Activated CD8-positive, alpha-beta memory T cell treated with anti-CD3 and anti-CD28 coated beads for 48 hours (primary cell): ENCODE data around the gene HTR1E.
"Not testable (repeated sequence)": the region's sequence is repeated elsewhere in the genome, so short reads cannot be mapped to it uniquely, and the experiment has no call there.

Source experiments
- DNase-seq, 3 experiments: peaks; one replicate each; pipeline ENCODE4 v3.0.0-alpha.2; 2020; ENCODE audit warnings: low read depth in 2 of 3, low spot score in 2 of 3

Gene HTR1E, protein sequence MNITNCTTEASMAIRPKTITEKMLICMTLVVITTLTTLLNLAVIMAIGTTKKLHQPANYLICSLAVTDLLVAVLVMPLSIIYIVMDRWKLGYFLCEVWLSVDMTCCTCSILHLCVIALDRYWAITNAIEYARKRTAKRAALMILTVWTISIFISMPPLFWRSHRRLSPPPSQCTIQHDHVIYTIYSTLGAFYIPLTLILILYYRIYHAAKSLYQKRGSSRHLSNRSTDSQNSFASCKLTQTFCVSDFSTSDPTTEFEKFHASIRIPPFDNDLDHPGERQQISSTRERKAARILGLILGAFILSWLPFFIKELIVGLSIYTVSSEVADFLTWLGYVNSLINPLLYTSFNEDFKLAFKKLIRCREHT

DNA sequence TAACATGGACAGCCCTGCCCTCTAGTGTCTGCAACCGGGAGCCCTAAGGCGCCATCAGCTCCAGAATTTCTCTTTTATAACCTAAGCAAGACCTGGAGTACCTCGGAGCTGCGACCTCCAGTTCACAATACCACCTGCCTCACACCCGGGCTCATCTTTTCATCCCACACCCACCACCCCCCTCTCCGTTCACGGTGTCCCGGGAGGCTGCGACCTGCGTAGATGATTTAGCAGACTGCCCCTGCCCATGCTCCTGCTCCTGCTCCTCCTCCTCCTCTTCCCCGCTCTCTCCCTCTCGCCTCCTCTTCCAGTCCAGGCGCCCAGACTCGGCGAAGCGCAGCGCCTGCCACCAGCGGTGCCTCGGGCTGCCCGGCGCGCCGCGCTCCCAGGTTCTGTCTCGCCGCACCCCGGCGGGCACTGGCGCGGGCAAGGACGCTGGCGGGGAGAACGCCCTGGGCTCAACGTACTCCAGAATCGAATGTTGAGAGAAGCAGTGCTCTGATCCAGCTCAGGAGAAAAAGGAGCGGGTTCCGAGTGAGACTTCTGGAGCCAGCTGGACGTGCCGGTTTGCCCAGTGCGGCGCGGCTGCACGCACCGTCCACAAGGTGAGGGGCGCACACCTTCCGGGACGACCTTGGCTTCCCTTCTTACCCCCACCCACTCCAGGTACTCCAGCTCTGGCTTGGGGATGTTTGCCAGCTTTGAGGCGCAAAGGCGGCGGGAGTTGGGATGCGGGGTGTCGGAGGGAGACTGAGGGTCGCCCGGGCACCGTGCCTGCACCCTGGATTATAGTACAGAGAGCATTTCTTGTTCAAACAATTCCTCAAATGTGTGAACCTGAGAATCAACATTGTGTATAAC is at the start of gene HTR1E:
HTR1E (plus strand) TSS at position 310 of the 861 bp plus-strand sequence. CDS start 77,807 bp downstream, outside the sequence.
- DNase-seq, result no peak

DNA sequence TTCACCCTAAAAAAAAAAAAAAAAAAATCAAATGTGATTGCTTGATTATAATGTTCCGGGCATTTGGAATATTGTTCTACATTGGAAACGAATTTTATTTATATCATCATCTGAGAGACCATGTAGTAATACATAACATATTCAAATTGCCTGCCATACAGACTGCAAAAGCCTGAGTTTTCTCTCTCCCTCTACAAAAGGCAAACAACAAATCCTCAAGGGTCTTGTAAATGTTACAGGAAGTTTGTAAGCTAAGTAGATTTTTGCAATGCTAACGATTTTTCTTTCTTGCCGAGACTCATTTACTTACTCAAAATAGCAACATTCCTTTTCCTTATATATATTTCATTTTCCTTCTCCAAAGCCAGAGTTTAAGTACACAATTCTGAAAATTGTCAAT is 49.0 kb upstream of the HTR1E start:
- DNase-seq, result no peak

DNA sequence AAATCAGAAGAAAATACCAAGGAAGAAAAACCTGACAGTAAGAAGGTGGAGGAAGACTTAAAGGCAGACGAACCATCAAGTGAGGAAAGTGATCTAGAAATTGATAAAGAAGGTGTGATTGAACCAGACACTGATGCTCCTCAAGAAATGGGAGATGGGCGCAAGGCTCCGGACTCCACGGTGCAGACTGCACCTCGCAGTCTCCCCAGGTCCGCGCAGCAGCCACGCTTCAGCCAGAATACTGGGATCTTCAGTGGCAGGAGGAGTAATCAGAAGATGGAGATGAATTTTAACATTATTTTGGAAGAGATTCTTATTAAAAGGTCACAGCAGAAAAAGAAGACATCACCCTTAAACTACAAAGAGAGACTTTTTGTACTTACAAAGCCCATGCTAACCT is 40.1 kb upstream of the HTR1E start:
- DNase-seq, result not testable (repeated sequence)

GRCh38 chr6:86913795-86914194 is 23.5 kb upstream of the HTR1E start:
- no peak for DNase-seq

GRCh38 chr6:86916393-86916792 is 20.9 kb upstream of the HTR1E start:
- DNase-seq, result no peak

DNA sequence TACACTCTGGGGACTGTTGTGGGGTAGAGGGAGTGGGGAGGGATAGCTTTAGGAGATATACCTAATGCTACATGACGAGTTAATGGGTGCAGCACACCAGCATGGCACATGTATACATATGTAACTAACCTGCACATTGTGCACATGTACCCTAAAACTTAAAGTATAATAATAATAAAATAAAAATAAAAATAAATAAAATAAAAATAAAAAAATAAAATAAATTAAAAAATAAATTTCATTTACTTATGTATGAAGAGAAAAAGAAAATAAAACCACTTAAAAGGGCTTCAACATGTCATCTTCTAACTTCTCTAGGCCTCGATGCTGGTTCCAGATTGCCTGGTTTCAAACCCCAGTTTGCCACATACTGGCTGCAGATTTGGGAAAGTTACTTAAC is 10.2 kb upstream of the HTR1E start:
- not testable (repeated sequence) for DNase-seq

DNA sequence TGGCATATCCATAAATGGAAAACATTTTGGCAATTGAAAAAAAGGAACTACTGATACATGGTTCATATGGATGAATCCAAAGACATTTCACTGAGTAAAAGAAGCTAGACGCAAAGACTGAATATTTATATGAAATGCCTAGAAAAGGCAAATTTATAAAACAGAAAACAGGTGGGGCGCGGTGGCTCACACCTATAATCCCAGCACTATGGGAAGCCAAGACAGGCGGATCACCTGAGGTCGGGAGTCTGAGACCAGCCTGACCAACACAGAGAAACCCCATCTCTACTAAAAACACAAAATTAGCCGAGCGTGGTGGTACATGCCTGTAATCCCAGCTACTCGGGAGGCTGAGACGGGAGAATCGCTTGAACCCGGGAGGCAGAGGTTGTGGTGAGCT is 9.5 kb upstream of the HTR1E start:
- DNase-seq, result not testable (repeated sequence)

GRCh38 chr6:86934365-86934764 is 3.0 kb upstream of the HTR1E start:
- no peak for DNase-seq

DNA sequence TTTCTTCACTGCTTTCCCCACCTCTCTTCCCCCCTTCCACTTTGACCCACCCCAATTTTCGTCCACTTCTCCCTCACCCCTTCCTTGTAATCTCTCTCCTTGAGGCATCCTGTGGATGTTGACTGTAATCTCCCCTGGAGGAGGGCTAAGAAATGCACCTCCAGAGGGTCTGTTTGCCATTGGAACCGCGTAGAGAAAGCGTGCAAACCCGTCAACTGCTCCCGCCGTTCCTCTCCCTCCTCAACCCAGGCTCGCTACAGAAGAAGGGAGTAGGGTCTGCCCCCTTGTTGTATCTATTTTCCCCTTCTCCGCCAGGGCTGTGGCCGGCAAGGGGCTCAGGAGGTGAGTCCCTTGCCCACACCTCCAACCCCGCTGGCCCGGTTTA is 502 bp upstream of the HTR1E start:
- no peak for DNase-seq

DNA sequence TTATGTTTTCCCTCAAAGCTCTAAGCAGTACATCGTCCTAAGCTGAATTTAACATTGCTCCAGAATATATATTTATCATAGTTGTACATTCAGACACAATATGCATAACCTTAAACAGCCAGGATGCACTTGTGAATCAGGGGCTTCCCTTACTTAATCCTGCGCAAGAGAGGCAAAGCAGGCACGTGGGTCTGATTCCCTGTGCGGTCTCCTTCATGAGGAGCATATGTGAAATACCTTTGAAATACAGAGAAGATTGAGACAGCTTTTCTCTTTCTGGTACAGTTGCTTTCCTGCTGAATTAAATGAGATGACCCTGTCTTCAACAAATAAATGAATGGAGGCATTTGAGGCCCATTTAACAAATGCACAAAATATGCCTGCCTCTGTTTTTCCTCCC is 1.5 kb downstream of the HTR1E start:
- no peak for DNase-seq

DNA sequence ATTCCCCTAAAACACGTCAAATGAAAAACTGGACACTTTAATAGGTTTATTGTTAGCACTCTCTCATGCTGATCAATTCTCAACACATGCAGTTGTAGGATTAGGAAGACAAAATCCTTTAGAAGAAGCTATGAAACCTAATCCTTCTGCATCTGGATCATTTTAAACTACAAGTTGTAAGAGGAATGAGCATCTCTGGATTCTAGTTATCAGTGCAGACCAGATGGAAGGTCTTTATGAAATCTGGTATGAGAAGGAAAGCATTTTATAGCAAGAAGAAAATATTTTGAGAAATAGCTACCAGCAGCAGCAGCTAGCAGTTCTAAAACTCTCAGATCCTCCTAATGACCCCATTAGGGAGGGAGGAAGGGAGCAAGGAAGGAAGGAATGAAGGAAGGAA is 4.1 kb downstream of the HTR1E start:
- DNase-seq, result no peak

GRCh38 chr6:86942769-86943516 is 5.6 kb downstream of the HTR1E start:
- no peak for DNase-seq

- no peak for DNase-seq
These were observed 6.6 kb downstream of the HTR1E start for GRCh38 chr6:86943819-86944407.

- DNase-seq, result no peak
These were observed 12.4 kb downstream of the HTR1E start for GRCh38 chr6:86949771-86950170.

- DNase-seq, result no peak
These were observed 15.7 kb downstream of the HTR1E start for GRCh38 chr6:86952991-86953390.

DNA sequence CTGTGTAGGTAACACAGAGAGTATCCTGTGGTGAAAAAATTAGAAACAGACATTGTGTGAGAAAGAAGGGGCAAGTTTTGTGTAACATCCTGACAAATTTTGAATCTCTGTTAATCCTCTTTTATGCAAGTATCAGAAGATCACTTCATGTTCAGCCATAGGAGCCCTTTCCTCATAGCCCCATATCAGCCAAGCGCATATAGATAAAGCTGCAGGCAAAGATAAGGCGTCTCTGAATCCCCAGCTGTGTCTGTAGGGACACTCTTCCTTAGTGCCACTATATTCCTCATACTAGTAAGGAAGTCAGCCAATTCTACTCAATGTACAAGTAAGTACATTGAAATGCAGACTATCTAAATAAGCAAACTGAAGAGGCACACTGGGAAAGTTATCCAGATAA is 22.3 kb downstream of the HTR1E start:
- DNase-seq, result no peak

- DNase-seq, result no peak
These were observed 24.3 kb downstream of the HTR1E start for GRCh38 chr6:86961455-86962200.

DNA sequence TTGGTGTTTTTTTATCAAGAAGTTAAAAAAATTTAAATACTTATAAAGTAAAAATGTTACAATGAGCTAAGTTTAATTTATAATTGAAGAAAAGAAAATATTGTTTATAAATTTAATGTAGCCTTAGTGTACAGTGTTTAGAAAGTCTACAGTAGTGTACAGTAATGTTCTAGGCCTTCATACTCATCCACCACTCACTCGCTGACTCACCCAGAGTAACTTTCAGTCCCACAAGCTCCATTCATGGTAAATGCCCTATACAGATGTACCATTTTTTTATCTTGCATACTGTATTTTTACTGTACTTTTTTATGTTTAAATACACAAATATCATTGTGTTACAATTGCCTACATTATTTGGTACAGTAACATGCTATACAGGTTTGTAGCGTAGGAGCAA is 26.0 kb downstream of the HTR1E start:
- no peak for DNase-seq

- no peak for DNase-seq
These were observed 26.8 kb downstream of the HTR1E start for GRCh38 chr6:86964029-86964579.

DNA sequence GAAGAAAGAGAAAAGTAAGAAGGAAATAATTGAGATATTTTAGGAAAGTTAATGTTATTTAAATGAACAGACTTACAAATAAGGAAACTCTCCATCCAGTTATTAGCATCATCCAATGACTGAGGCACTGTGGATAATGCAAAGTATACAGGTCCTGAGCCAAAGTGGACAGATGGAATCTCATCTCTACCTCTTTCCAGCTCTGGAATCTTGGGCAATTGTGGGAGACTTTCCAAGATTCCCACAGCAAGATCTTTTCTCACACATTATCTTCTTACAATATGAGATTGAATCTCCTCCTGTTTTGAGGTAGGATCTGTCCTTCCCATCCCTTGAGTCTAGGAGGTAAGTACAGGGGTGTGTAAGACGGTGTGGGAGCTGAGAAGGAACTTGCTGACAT is 28.9 kb downstream of the HTR1E start:
- no peak for DNase-seq
